HFFc6 (cell line): ENCODE data around the gene GRM4. TPM values are rescaled to one million over a fixed set of nuclear protein-coding genes. Genes with fewer than 3 reads are reported as not detected.

Source experiments
- DNase-seq: peaks from one replicate; pipeline ENCODE4 v3.0.0-alpha.2; 2018
- H3K27ac Mint-ChIP-seq: 2 replicates; pipeline ENCODE4 v1.8.0; 2020; ENCODE audit warnings: mild to moderate bottlenecking, mixed read lengths
- H3K27me3 Mint-ChIP-seq: 2 replicates; pipeline ENCODE4 v1.8.0; 2021; ENCODE audit warnings: mild to moderate bottlenecking, moderate library complexity, mixed read lengths; ENCODE audit not compliant: insufficient read depth
- H3K36me3 Mint-ChIP-seq: 2 replicates; pipeline ENCODE4 v1.8.0; 2021; ENCODE audit warnings: low read depth, mixed read lengths
- H3K4me1 Mint-ChIP-seq: 2 replicates; pipeline ENCODE4 v1.8.0; 2020; ENCODE audit warnings: low read depth, mixed read lengths
- H3K4me3 Mint-ChIP-seq: 2 replicates; pipeline ENCODE4 v1.8.0; 2020; ENCODE audit warnings: mild to moderate bottlenecking, moderate library complexity, mixed read lengths
- H3K9me3 Mint-ChIP-seq: 2 replicates; pipeline ENCODE4 v1.8.0; 2020; ENCODE audit warnings: mild to moderate bottlenecking, mixed read lengths
- total RNA-seq, 6 experiments: library from RNA; stranded (reverse); fragmentation: NEBNext Ultra II Directional; extraction: Animal tissue kit (Norgen Biotek cat#: 25700); gene quantifications; 2 replicates in 1 of 6; 3 replicates in 5 of 6; pipeline ENCODE4 v1.2.3, GENCODE V29; 2021
- TF ChIP-seq, protein P1 (sequence below): fragments of 200-600 bp; sonication (generic); IDR thresholded peaks from 2 replicates; pipeline ENCODE4 v1.5.0; 2021; ENCODE audit warnings: antibody characterized with exemption, mild to moderate bottlenecking

Gene GRM4
- total RNA-seq, 6 experiments from 2014 or later = 0.12 to 0.14 TPM; not detected in 4

DNA sequence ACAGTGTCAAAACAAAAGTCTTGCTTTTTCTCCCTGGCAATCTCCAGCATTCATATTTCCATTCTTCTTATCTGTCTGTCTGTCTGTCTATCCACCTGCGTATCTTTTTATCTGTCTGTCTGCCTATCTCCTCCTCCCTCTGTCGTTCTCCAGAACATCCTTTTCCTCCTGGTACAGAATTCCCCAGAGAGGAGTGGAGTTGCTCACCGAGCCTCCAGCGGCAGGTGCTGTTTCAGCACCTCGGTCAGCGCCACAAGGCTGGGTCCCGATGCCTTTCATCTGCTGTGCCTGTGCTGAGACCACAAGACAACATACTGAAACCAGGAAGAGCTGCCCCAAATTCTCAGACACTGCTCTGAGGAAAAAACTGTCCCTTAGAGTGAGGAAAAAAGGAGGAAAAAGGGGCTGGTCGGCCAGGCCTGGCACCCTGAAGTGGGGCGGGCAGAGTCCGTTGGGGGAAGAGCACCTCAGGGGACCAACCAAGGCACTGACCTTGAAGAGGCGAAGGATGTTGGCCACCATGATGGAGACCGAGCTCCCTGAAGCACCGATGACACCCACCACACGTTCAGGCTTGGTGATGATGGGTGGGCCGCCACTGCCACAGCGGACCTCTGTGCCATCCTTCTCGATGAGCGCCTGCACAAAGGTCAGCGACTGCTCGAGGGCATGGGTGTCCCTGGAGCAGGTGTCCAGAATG, 13.3 kb downstream of the GRM4 start:
- no peak overlapping the region for H3K4me3 Mint-ChIP-seq
- H3K27me3 Mint-ChIP-seq = peaks cover 30% of the 10 kb centered on the region
- TF ChIP-seq, protein P1, sequence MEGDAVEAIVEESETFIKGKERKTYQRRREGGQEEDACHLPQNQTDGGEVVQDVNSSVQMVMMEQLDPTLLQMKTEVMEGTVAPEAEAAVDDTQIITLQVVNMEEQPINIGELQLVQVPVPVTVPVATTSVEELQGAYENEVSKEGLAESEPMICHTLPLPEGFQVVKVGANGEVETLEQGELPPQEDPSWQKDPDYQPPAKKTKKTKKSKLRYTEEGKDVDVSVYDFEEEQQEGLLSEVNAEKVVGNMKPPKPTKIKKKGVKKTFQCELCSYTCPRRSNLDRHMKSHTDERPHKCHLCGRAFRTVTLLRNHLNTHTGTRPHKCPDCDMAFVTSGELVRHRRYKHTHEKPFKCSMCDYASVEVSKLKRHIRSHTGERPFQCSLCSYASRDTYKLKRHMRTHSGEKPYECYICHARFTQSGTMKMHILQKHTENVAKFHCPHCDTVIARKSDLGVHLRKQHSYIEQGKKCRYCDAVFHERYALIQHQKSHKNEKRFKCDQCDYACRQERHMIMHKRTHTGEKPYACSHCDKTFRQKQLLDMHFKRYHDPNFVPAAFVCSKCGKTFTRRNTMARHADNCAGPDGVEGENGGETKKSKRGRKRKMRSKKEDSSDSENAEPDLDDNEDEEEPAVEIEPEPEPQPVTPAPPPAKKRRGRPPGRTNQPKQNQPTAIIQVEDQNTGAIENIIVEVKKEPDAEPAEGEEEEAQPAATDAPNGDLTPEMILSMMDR = no peak
- DNase-seq = peak; percentile 9
- no peaks in the 10 kb centered on the region for H3K4me1 Mint-ChIP-seq
- no peak overlapping the region for H3K27ac Mint-ChIP-seq
- H3K36me3 Mint-ChIP-seq = 0 out of 2 replicates have a peak, but pooled peaks cover 4% of the 10 kb centered on the region
- H3K9me3 Mint-ChIP-seq = no peaks in the 10 kb centered on the region

DNA sequence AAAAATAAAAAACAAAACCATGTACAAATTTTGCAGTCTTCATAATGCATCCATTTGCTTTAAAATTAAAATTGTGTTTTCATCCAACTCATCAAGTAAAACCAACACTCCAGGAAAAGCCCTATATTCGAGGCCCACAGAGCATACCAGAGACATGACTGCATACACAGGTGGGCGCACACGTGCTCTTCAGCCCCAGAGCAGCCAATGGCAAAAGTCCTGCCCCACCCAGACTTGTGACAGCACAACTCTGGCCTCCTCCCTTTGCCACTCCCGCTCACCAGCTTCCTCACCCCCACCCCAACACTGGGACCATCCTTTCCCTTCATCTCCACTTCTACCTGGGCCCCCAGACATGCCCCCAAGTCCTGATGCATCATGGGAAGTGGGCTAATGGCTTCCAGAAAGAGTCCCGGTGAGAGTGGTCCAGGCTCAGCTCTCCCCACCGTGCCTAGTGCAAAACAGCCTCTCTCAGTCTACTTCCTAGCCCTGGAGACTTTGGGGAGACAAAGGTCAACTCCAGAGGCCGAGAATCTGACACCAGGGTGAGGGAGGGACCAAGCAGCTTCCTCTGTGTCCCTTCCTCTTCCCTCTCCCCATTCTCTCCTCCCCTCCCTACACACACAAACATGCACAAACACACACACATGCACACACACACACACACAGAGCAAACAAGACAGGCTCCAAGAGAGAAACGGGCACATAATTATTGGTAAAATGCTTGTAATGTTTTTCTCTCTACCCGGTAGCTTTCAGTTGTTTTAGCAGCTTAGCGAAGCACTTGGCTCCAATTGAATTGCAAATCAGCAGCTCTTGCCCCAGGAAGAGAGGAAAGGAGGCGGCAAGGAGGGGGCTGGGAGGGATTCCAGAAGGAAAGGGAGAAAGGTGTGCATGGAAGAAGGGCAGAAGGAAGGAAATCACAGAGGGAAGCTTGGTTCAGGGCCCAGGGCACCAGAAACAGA, 14.3 kb downstream of the GRM4 start:
- no peaks in the 10 kb centered on the region for H3K9me3 Mint-ChIP-seq
- no peak for DNase-seq
- no peak overlapping the region for H3K27ac Mint-ChIP-seq
- 0 out of 2 replicates have a peak, but pooled peaks cover 4% of the 10 kb centered on the region for H3K36me3 Mint-ChIP-seq
- TF ChIP-seq, protein P1 = no peak
- peaks cover 28% of the 10 kb centered on the region for H3K27me3 Mint-ChIP-seq
- H3K4me1 Mint-ChIP-seq = no peaks in the 10 kb centered on the region
- H3K4me3 Mint-ChIP-seq = no peak overlapping the region

DNA sequence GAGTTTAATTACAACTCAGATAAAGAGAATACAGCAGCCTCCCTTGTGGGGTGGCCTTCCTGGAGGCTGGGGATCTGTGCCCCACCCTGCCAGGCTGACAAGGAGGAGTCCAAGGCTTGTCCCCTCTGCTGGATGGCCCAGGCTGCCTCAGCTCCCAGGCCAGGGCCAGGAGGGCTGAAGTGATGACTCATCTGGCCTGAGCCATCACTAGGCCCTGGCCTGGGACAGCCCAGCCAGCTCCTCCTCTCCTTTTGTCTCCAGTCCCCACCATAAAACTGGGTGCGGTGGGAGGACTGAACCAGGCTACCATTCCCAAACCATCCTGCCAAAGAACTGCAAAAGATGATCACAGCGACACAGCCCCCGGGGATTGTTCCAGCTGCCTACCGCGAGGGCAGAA, 15.0 kb downstream of the GRM4 start:
- H3K27me3 Mint-ChIP-seq = peaks cover 23% of the 10 kb centered on the region
- H3K4me3 Mint-ChIP-seq = no peak overlapping the region
- no peak overlapping the region for H3K27ac Mint-ChIP-seq
- H3K9me3 Mint-ChIP-seq = no peaks in the 10 kb centered on the region
- no peak for DNase-seq
- 0 out of 2 replicates have a peak, but pooled peaks cover 4% of the 10 kb centered on the region for H3K36me3 Mint-ChIP-seq
- H3K4me1 Mint-ChIP-seq = no peaks in the 10 kb centered on the region
- TF ChIP-seq, protein P1 = no peak

DNA sequence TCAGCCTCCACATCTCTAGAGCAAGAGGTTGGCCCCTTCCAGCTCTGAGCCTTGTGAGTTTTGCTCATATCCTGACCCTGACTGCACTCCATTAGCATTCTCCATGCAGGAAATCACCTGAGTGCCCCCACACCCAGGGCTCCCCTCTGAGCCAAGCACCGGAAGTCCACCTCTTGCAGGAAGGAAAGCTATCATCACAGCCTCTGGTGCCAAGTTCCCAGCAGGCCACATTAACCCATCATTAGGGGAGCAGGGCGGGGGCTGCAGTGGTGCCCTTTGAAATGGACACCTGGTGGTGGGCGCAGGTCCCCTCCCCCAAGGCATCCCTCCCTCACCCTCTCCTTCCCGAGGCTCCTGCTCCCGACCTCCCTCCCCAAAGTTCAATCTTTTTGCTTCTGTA, 16.1 kb downstream of the GRM4 start:
- Mint-ChIP-seq H3K4me3 (no peak overlapping the region), H3K27me3 (peaks cover 18% of the 10 kb centered on the region), H3K9me3 (no peaks in the 10 kb centered on the region), H3K27ac (no peak overlapping the region), H3K4me1 (no peaks in the 10 kb centered on the region), H3K36me3 (0 out of 2 replicates have a peak, but pooled peaks cover 4% of the 10 kb centered on the region)
- DNase-seq = no peak
- TF ChIP-seq, protein P1 = no peak

DNA sequence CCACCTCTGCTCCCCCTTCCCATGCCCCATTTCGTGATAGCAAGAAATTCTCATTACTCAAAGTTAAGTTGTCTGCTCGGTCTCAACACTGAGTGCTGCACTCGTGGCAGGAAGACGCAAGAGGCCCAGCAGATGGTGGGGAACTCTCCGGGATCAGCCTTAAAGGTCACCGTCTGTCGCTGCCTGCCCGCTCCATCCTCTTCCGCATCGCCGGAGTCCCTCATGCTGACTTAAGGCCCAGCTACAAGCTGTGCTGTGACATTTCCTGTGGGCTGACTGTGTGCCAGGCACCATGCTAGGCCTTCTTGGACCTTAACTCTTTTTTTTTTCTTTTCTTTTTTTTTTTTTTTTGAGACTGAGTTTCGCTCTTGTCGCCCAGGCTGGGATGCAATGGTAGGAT, 17.8 kb downstream of the GRM4 start:
- H3K36me3 Mint-ChIP-seq = 0 out of 2 replicates have a peak, but pooled peaks cover 4% of the 10 kb centered on the region
- no peak overlapping the region for H3K4me3 Mint-ChIP-seq

More for the DNA sequence above, 17.8 kb downstream of the GRM4 start:
- Mint-ChIP-seq H3K9me3 (no peaks in the 10 kb centered on the region), H3K27me3 (peaks cover 24% of the 10 kb centered on the region), H3K4me1 (no peaks in the 10 kb centered on the region), H3K27ac (no peak overlapping the region)
- DNase-seq = no peak
- TF ChIP-seq, protein P1 = no peak
